Endodermal cell (in vitro differentiated cells): Measurements from ENCODE around the gene PLA2G15. TPM values are rescaled to one million over a fixed set of nuclear protein-coding genes. Genes with fewer than 3 reads are reported as not detected.

Source experiments
- DNase-seq: peaks from one replicate; pipeline ENCODE4 v3.0.0-alpha.2; 2017
- H3K27ac ChIP-seq: 2 replicates; pipeline ENCODE4 v1.5.1; 2013; ENCODE audit warnings: mild to moderate bottlenecking, low read depth, low read length, moderate library complexity
- H3K27me3 ChIP-seq: 2 replicates; pipeline ENCODE4 v1.6.1; 2013; ENCODE audit warnings: mild to moderate bottlenecking, low read length, moderate library complexity; ENCODE audit not compliant: insufficient read depth, control insufficient read depth, poor library complexity, severe bottlenecking
- H3K36me3 ChIP-seq: 2 replicates; pipeline ENCODE4 v1.7.0; 2013; ENCODE audit warnings: mild to moderate bottlenecking, low read length, moderate library complexity; ENCODE audit not compliant: control insufficient read depth, insufficient read depth
- H3K4me1 ChIP-seq: one replicate; pipeline ENCODE4 v1.7.0; 2013; ENCODE audit warnings: low read length; ENCODE audit not compliant: control insufficient read depth, insufficient read depth
- H3K4me3 ChIP-seq: 2 replicates; pipeline ENCODE4 v1.5.1; 2013; ENCODE audit warnings: mild to moderate bottlenecking, low read length, moderate library complexity
- H3K9ac ChIP-seq: 2 replicates; pipeline ENCODE4 v1.6.1; 2013; ENCODE audit warnings: mild to moderate bottlenecking, low read length, moderate library complexity; ENCODE audit not compliant: poor library complexity, severe bottlenecking; ENCODE audit errors: extremely low read depth
- H3K9me3 ChIP-seq: 2 replicates; pipeline ENCODE4 v1.6.1; 2013; ENCODE audit warnings: mild to moderate bottlenecking, low read length, moderate library complexity; ENCODE audit not compliant: control insufficient read depth
- H3K27ac Mint-ChIP-seq: 2 replicates; pipeline ENCODE4 v1.8.0; 2020; ENCODE audit warnings: mixed read lengths
- H3K27me3 Mint-ChIP-seq: 2 replicates; pipeline ENCODE4 v1.8.0; 2021; ENCODE audit warnings: mild to moderate bottlenecking, mixed read lengths; ENCODE audit not compliant: insufficient read depth
- H3K36me3 Mint-ChIP-seq: 2 replicates; pipeline ENCODE4 v1.8.0; 2020; ENCODE audit warnings: low read depth, mixed read lengths
- H3K4me1 Mint-ChIP-seq: 2 replicates; pipeline ENCODE4 v1.8.0; 2020; ENCODE audit warnings: mixed read lengths
- H3K4me3 Mint-ChIP-seq: 2 replicates; pipeline ENCODE4 v1.8.0; 2020; ENCODE audit warnings: mild to moderate bottlenecking, moderate library complexity, mixed read lengths
- H3K9me3 Mint-ChIP-seq: 2 replicates; pipeline ENCODE4 v1.8.0; 2020; ENCODE audit warnings: mild to moderate bottlenecking, mixed read lengths
- WGBS, 2 experiments: methylation state at CpG; one replicate each; pipeline versions ENCODE4 v1.1.5 to v1.1.7; 2013; ENCODE audit warnings: missing lambda C conversion rate in 2 of 2, mixed read lengths in 1 of 2; ENCODE audit not compliant: insufficient coverage in 1 of 2, insufficient read length in 1 of 2; 5-methylcytosine and 5-hydroxymethylcytosine counted together
- microRNA-seq: library from miRNA; unstranded; fragments of <30 nt; microRNA quantifications from one replicate; pipeline ENCODE4 v1.2.0, GENCODE V29; 2020; ENCODE audit warnings: borderline microRNAs expressed
- total RNA-seq, 2 donors: library from RNA; stranded (reverse); fragmentation: NEBNext Ultra II Directional in 1 of 2; extraction: Animal tissue kit (Norgen Biotek cat#: 25700) in 1 of 2; gene quantifications; 2 replicates in 1 of 2; 3 replicates in 1 of 2; pipeline ENCODE4 v1.2.1, GENCODE V29; 2021
- TF ChIP-seq, protein P1 (sequence below): fragments of 200-600 bp; sonication (generic); conservative IDR thresholded peaks from 2 replicates; pipeline ENCODE4 v1.5.0; 2021; ENCODE audit warnings: antibody characterized with exemption, mild to moderate bottlenecking

Gene PLA2G15
- total RNA-seq, 2 donors from 2014 or later = 8.7 to 10.0 TPM

DNA sequence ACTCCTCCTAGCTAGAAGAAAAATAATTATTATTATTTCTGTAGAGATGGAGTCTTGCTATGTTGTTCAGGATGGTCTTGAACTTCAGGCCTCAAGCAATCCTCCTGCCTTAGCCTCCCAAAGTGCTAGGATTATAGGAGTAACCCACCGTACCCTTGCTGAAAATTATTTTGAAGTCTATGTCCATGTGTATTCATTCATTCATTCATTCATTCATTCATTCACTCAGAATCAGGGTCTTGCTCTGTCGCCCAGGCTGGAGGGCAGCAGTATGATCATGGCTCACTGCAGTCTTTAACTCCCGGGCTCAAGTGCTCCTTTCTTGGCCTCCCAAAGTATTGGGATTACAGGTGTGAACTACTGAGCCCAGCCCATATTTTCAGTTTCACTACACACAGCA lies 61.5 kb downstream of the PLA2G15 start:
- no peak overlapping the region for H3K27ac ChIP-seq
- no peak overlapping the region for H3K4me3 Mint-ChIP-seq
- H3K4me3 ChIP-seq = no peak overlapping the region
- no peak overlapping the region for H3K27ac Mint-ChIP-seq
- no peaks in the 10 kb centered on the region for H3K9me3 ChIP-seq
- H3K27me3 Mint-ChIP-seq = no peaks in the 10 kb centered on the region
- no peaks in the 10 kb centered on the region for H3K9me3 Mint-ChIP-seq
- peaks cover 8% of the 10 kb centered on the region for H3K4me1 Mint-ChIP-seq
- TF ChIP-seq, protein P1, sequence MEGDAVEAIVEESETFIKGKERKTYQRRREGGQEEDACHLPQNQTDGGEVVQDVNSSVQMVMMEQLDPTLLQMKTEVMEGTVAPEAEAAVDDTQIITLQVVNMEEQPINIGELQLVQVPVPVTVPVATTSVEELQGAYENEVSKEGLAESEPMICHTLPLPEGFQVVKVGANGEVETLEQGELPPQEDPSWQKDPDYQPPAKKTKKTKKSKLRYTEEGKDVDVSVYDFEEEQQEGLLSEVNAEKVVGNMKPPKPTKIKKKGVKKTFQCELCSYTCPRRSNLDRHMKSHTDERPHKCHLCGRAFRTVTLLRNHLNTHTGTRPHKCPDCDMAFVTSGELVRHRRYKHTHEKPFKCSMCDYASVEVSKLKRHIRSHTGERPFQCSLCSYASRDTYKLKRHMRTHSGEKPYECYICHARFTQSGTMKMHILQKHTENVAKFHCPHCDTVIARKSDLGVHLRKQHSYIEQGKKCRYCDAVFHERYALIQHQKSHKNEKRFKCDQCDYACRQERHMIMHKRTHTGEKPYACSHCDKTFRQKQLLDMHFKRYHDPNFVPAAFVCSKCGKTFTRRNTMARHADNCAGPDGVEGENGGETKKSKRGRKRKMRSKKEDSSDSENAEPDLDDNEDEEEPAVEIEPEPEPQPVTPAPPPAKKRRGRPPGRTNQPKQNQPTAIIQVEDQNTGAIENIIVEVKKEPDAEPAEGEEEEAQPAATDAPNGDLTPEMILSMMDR = no peak
- H3K36me3 ChIP-seq = peaks cover 60% of the 10 kb centered on the region
- H3K4me1 ChIP-seq = no peaks in the 10 kb centered on the region
- no peak overlapping the region for H3K9ac ChIP-seq
- peaks cover 48% of the 10 kb centered on the region for H3K36me3 Mint-ChIP-seq
- H3K27me3 ChIP-seq = no peaks in the 10 kb centered on the region
- no peak for DNase-seq
- 92 to 98% methylated on average over 3 of the region's 3 CpGs for WGBS, 2 experiments

DNA sequence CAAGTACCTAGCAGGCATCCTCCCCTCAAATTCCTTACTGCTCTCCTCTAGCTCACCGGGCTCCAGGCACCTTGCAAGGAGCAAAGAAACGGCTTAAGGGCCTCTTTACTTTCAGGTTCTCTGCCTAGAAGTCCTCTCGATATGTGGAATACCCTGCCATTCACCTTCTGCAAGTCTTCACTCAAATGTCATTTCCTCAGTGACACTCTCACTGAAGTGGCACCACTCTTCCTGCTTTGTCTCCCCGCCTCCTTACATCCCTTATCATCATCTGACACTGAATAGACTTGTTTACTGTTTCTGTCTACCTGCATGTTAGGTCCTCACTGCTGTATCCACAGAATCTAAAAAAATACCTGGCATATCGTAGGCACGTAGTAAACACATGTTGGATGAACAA lies 64.6 kb downstream of the PLA2G15 start:
- peak overlapping the region; percentile 91 for H3K4me3 Mint-ChIP-seq
- H3K36me3 Mint-ChIP-seq = peaks cover 38% of the 10 kb centered on the region
- TF ChIP-seq, protein P1 = no peak
- H3K9me3 Mint-ChIP-seq = no peaks in the 10 kb centered on the region
- no peaks in the 10 kb centered on the region for H3K27me3 Mint-ChIP-seq
- no peaks in the 10 kb centered on the region for H3K27me3 ChIP-seq
- H3K4me1 Mint-ChIP-seq = peaks cover 12% of the 10 kb centered on the region
- peaks cover 41% of the 10 kb centered on the region for H3K36me3 ChIP-seq
- H3K9ac ChIP-seq = peak overlapping the region; percentile 69
- 71 to 90% methylated on average over 6 of the region's 6 CpGs for WGBS, 2 experiments
- peak overlapping the region; percentile 95 for H3K27ac Mint-ChIP-seq
- H3K4me3 ChIP-seq = peak overlapping the region; percentile 94
- DNase-seq = no peak
- no peaks in the 10 kb centered on the region for H3K9me3 ChIP-seq
- H3K4me1 ChIP-seq = no peaks in the 10 kb centered on the region
- no peak overlapping the region for H3K27ac ChIP-seq

DNA sequence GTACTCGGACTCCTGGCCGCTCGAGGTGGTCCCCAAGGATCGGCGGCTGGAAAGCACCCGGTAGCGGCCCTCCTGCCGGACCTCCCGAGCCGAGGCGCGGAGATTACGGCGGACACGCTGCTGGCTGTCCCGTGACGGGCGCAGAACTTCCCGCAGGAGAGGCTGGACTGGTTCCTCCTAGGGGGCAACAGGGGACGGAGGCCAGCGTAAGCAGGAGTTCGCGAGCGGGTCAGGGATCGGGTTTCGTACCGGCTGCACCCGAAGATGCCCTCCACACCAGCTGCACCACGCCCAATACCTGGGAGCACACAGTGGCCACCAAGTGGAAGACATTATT lies 65.2 kb downstream of the PLA2G15 start:
- Histone ChIP-seq H3K27ac (peak overlapping the region; percentile 64), H3K9me3 (no peaks in the 10 kb centered on the region), H3K4me3 (peak overlapping the region; percentile 94), H3K9ac (peak overlapping the region; percentile 69), H3K4me1 (no peaks in the 10 kb centered on the region), H3K36me3 (peaks cover 36% of the 10 kb centered on the region), H3K27me3 (no peaks in the 10 kb centered on the region)
- WGBS, 2 experiments = 0% methylated on average over 14 to 29 of the region's 29 CpGs
- DNase-seq = no peak
- peaks cover 36% of the 10 kb centered on the region for H3K36me3 Mint-ChIP-seq
- H3K4me1 Mint-ChIP-seq = peaks cover 12% of the 10 kb centered on the region
- no peaks in the 10 kb centered on the region for H3K27me3 Mint-ChIP-seq
- no peaks in the 10 kb centered on the region for H3K9me3 Mint-ChIP-seq
- TF ChIP-seq, protein P1 = no peak
- peak overlapping the region; percentile 91 for H3K4me3 Mint-ChIP-seq
- peak overlapping the region; percentile 95 for H3K27ac Mint-ChIP-seq

Small RNA genes lying within 50 kb of the gene (microRNA-seq; reads per million reads assigned to microRNA genes)
- not detected for gene MIR6773

Other genes starting within 250 kb of the PLA2G15 start
- gene DPEP2, start 245.9 kb upstream of the PLA2G15 start, total RNA-seq = under 1 TPM in 1 of 2 donors, not detected in 1; 0.20 TPM
- gene DPEP2NB, start 229.5 kb upstream of the PLA2G15 start, total RNA-seq = not detected
- 10 to 100 TPM; 12.1 to 12.3 TPM for gene DDX28, start 222.1 kb upstream of the PLA2G15 start, total RNA-seq
- 10 to 100 TPM; 23.4 to 24.0 TPM for gene DUS2, start 222.1 kb upstream of the PLA2G15 start, total RNA-seq
- 10 to 100 TPM; 27.4 to 30.1 TPM for gene NFATC3, start 160.0 kb upstream of the PLA2G15 start, total RNA-seq
- 10 to 100 TPM; 51.8 to 56.4 TPM for gene ESRP2, start 9.2 kb upstream of the PLA2G15 start, total RNA-seq
- gene SLC7A6, start 19.2 kb downstream of the PLA2G15 start, total RNA-seq = 10 to 100 TPM; 43.6 to 47.2 TPM
- gene SLC7A6OS, start 65.6 kb downstream of the PLA2G15 start, total RNA-seq = 10 to 100 TPM; 22.5 to 26.0 TPM
- gene PRMT7, start 65.6 kb downstream of the PLA2G15 start, total RNA-seq = 10 to 100 TPM; 63.9 to 68.5 TPM
- gene SMPD3, start 203.1 kb downstream of the PLA2G15 start, total RNA-seq = under 1 TPM in 1 of 2 donors, not detected in 1; 0.07 TPM